Measurements from ENCODE around the gene AHDC1.

Gene AHDC1

DNA sequence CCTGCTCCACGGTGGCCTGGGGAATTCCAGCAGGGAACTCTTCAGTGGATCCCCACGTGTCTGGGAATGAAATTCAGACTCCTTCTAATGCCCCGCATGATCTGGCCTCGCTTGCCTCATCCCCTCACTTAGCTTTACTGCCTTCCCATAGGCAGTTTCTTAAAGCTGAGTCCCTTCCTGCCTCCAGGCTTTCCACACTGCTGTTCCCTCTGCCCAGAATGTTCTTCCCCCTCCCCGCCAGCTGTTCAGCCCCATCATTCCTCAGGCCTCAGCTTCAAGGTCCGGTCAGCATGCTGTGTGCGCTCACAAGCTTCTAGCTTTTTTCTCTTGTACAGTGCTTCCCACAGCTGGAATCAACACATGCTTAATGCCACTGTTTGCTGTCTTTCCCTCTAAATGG lies 59.1 kb downstream of the AHDC1 start:
- TF ChIP-seq TCF4 (CRISPR knock-in tag; IDR thresholded peaks at IDR 0.05; ENCODE audit: borderline replicate concordance) = no peak
- no peak for TF ChIP-seq ISL1 (CRISPR knock-in tag; IDR thresholded peaks at IDR 0.05)
- no peak for TF ChIP-seq SNAI2 (CRISPR knock-in tag; IDR thresholded peaks at IDR 0.05)
- no peak for TF ChIP-seq BACH2 (CRISPR knock-in tag; IDR thresholded peaks at IDR 0.05; ENCODE audit: borderline replicate concordance)
- no peak for TF ChIP-seq ZNF8 (CRISPR knock-in tag; IDR thresholded peaks at IDR 0.05)
- TF ChIP-seq, protein P1, sequence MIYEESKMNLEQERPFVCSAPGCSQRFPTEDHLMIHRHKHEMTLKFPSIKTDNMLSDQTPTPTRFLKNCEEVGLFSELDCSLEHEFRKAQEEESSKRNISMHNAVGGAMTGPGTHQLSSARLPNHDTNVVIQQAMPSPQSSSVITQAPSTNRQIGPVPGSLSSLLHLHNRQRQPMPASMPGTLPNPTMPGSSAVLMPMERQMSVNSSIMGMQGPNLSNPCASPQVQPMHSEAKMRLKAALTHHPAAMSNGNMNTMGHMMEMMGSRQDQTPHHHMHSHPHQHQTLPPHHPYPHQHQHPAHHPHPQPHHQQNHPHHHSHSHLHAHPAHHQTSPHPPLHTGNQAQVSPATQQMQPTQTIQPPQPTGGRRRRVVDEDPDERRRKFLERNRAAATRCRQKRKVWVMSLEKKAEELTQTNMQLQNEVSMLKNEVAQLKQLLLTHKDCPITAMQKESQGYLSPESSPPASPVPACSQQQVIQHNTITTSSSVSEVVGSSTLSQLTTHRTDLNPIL (CRISPR knock-in tag; IDR thresholded peaks at IDR 0.05; ENCODE audit: low read depth) = no peak
- no peak for ATAC-seq

- TF ChIP-seq ZNF8 (CRISPR knock-in tag; IDR thresholded peaks at IDR 0.05) (no peak), RARB (CRISPR knock-in tag; IDR thresholded peaks at IDR 0.05) (no peak), ARNTL (CRISPR knock-in tag; IDR thresholded peaks at IDR 0.05; ENCODE audit: borderline replicate concordance, low read depth) (no peak), TOX (CRISPR knock-in tag; IDR thresholded peaks at IDR 0.05; ENCODE audit: borderline replicate concordance) (no peak), ZNF70 (CRISPR knock-in tag; IDR thresholded peaks at IDR 0.05) (no peak), BACH2 (CRISPR knock-in tag; IDR thresholded peaks at IDR 0.05; ENCODE audit: borderline replicate concordance) (no peak), ZFP30 (CRISPR knock-in tag; IDR thresholded peaks at IDR 0.05) (no peak)
- no peak for ATAC-seq
These were observed 60.7 kb downstream of the AHDC1 start for GRCh38 chr1:27543284-27543683.

GRCh38 chr1:27542463-27543273 lies 61.3 kb downstream of the AHDC1 start:
- no peak for TF ChIP-seq RARB (CRISPR knock-in tag; IDR thresholded peaks at IDR 0.05)
- TF ChIP-seq ZNF565 (CRISPR knock-in tag; conservative IDR thresholded peaks at IDR 0.05; ENCODE audit: low read depth) = no peak
- TF ChIP-seq ISL1 (CRISPR knock-in tag; IDR thresholded peaks at IDR 0.05) = peak; percentile 33; the same call in 1 of the 2 replicates
- no peak for TF ChIP-seq ZNF8 (CRISPR knock-in tag; IDR thresholded peaks at IDR 0.05)
- no peak for TF ChIP-seq PPARA (CRISPR knock-in tag; IDR thresholded peaks at IDR 0.05; ENCODE audit: borderline replicate concordance)
- TF ChIP-seq ZC3H10 (CRISPR knock-in tag; IDR thresholded peaks at IDR 0.05) = no peak
- TF ChIP-seq CSDC2 (CRISPR knock-in tag; IDR thresholded peaks at IDR 0.05) = peak; percentile 94
- TF ChIP-seq ZFP30 (CRISPR knock-in tag; IDR thresholded peaks at IDR 0.05) = no peak
- TF ChIP-seq, protein P2, sequence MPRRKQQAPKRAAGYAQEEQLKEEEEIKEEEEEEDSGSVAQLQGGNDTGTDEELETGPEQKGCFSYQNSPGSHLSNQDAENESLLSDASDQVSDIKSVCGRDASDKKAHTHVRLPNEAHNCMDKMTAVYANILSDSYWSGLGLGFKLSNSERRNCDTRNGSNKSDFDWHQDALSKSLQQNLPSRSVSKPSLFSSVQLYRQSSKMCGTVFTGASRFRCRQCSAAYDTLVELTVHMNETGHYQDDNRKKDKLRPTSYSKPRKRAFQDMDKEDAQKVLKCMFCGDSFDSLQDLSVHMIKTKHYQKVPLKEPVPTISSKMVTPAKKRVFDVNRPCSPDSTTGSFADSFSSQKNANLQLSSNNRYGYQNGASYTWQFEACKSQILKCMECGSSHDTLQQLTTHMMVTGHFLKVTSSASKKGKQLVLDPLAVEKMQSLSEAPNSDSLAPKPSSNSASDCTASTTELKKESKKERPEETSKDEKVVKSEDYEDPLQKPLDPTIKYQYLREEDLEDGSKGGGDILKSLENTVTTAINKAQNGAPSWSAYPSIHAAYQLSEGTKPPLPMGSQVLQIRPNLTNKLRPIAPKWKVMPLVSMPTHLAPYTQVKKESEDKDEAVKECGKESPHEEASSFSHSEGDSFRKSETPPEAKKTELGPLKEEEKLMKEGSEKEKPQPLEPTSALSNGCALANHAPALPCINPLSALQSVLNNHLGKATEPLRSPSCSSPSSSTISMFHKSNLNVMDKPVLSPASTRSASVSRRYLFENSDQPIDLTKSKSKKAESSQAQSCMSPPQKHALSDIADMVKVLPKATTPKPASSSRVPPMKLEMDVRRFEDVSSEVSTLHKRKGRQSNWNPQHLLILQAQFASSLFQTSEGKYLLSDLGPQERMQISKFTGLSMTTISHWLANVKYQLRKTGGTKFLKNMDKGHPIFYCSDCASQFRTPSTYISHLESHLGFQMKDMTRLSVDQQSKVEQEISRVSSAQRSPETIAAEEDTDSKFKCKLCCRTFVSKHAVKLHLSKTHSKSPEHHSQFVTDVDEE (CRISPR knock-in tag; IDR thresholded peaks at IDR 0.05) = peak; percentile 49; the same call in 1 of the 2 replicates
- peak; percentile 85 for TF ChIP-seq ZFP3 (CRISPR knock-in tag; IDR thresholded peaks at IDR 0.05)
- TF ChIP-seq, protein P1 (CRISPR knock-in tag; IDR thresholded peaks at IDR 0.05; ENCODE audit: low read depth) = 0 out of 2 replicates have a peak, but pooled peaks have one; percentile 23
- no peak for TF ChIP-seq ESRRG (CRISPR knock-in tag; IDR thresholded peaks at IDR 0.05)
- TF ChIP-seq POU6F1 (CRISPR knock-in tag; IDR thresholded peaks at IDR 0.05; ENCODE audit: borderline replicate concordance, low read depth) = no peak
- peak; percentile 91; the same call in 1 of the 2 replicates for TF ChIP-seq SNAI2 (CRISPR knock-in tag; IDR thresholded peaks at IDR 0.05)
- peak; percentile 39 for ATAC-seq

Measured in SK-N-SH treated with all-trans-retinoic acid at 6 μM for 48 hours (cell line).